Renal cortical epithelial cell (primary cell): ENCODE data around the gene TMEM221. TPM values are rescaled to one million over a fixed set of nuclear protein-coding genes. Genes with fewer than 3 reads are reported as not detected.

Source experiments
- total RNA-seq: library from RNA; depleted of rRNA; stranded (reverse); fragments of >200 nt; gene quantifications from 2 replicates; pipeline ENCODE4 v1.2.3, GENCODE V29; 2014

The TMEM221 gene
- total RNA-seq, 1 donor from 2014 or later = 0.30 TPM

Other genes starting within 250 kb of the TMEM221 start
- 19.6 and 22.3 TPM in 2 replicates for gene USE1, start 233.3 kb downstream of the TMEM221 start, total RNA-seq
- gene OCEL1, start 222.4 kb downstream of the TMEM221 start, total RNA-seq = 4.5 TPM in 1 of 2 replicates, not detected in the other
- gene NR2F6, start 202.7 kb downstream of the TMEM221 start, total RNA-seq = 75.7 and 118 TPM in 2 replicates
- 0.20 TPM in 1 of 2 replicates, not detected in the other for gene USHBP1, start 183.9 kb downstream of the TMEM221 start, total RNA-seq
- gene BABAM1, start 181.2 kb downstream of the TMEM221 start, total RNA-seq = 75.3 and 119 TPM in 2 replicates
- 0.52 and 1.1 TPM in 2 replicates for gene ANKLE1, start 166.8 kb downstream of the TMEM221 start, total RNA-seq
- 11.8 and 19.4 TPM in 2 replicates for gene ABHD8, start 145.2 kb downstream of the TMEM221 start, total RNA-seq
- gene MRPL34, start 142.8 kb downstream of the TMEM221 start, total RNA-seq = 54.2 and 57.8 TPM in 2 replicates
- gene DDA1, start 139.1 kb downstream of the TMEM221 start, total RNA-seq = 30.3 and 36.3 TPM in 2 replicates
- gene ANO8, start 113.8 kb downstream of the TMEM221 start, total RNA-seq = 5.9 and 10.3 TPM in 2 replicates
- 19.6 and 22.4 TPM in 2 replicates for gene GTPBP3, start 111.1 kb downstream of the TMEM221 start, total RNA-seq
- 0.10 and 0.52 TPM in 2 replicates for gene PLVAP, start 71.3 kb downstream of the TMEM221 start, total RNA-seq
- gene CCDC194, start 54.5 kb downstream of the TMEM221 start, total RNA-seq = 0.20 TPM in 1 of 2 replicates, not detected in the other
- 101 and 183 TPM in 2 replicates for gene BST2, start 43.0 kb downstream of the TMEM221 start, total RNA-seq
- gene MVB12A, start 28.6 kb downstream of the TMEM221 start, total RNA-seq = 47.0 and 70.2 TPM in 2 replicates
- not detected in 2 replicates for gene NXNL1, start 12.3 kb upstream of the TMEM221 start, total RNA-seq
- gene SLC27A1, start 21.9 kb upstream of the TMEM221 start, total RNA-seq = 10.1 and 19.4 TPM in 2 replicates
- 53.2 and 63.9 TPM in 2 replicates for gene PGLS, start 63.0 kb upstream of the TMEM221 start, total RNA-seq
- gene COLGALT1, start 107.0 kb upstream of the TMEM221 start, total RNA-seq = 53.9 and 75.0 TPM in 2 replicates
- gene UNC13A, start 239.7 kb upstream of the TMEM221 start, total RNA-seq = 0.05 TPM in 1 of 2 replicates, not detected in the other